ENCODE results near the gene RPL27. TPM values are rescaled to one million over a fixed set of nuclear protein-coding genes. Genes with fewer than 3 reads are reported as not detected.

RPL27 gene
- total RNA-seq, 1 donor from 2014 or later, result 1,032 TPM

- Histone ChIP-seq H3K36me3 (ENCODE audit: insufficient read depth, low read length) (peaks cover 46% of the 10 kb centered on the region), H3K27me3 (ENCODE audit: insufficient read depth, low read length) (no peaks in the 10 kb centered on the region), H3K9me3 (ENCODE audit: insufficient read depth, low read depth, low read length) (no peaks in the 10 kb centered on the region), H3K4me3 (ENCODE audit: insufficient read depth, low read depth, low read length) (no peak overlapping the region), H3K4me2 (ENCODE audit: low read length) (no peak overlapping the region), H4K20me1 (ENCODE audit: insufficient read depth, low read length) (peaks cover 18% of the 10 kb centered on the region), H2AFZ (ENCODE audit: low read depth, low read length) (no peak overlapping the region), H3K9ac (ENCODE audit: low read length) (no peak overlapping the region), H3K4me1 (ENCODE audit: insufficient read depth, low read length) (no peaks in the 10 kb centered on the region), H3K79me2 (ENCODE audit: insufficient read depth, low read length) (no peaks in the 10 kb centered on the region), H3K27ac (ENCODE audit: low read depth, low read length) (no peak overlapping the region)
- Mint-ChIP-seq H3K4me3 (ENCODE audit: unreplicated experiment) (peak overlapping the region; percentile 20), H3K27ac (ENCODE audit: unreplicated experiment) (peak overlapping the region; percentile 66), H3K36me3 (ENCODE audit: low read depth, unreplicated experiment) (peaks cover 38% of the 10 kb centered on the region), H3K27me3 (ENCODE audit: low read depth, unreplicated experiment) (no peaks in the 10 kb centered on the region), H3K9me3 (ENCODE audit: unreplicated experiment) (no peaks in the 10 kb centered on the region), H3K4me1 (ENCODE audit: low read depth, unreplicated experiment) (no peaks in the 10 kb centered on the region)
- DNase-seq (ENCODE audit: low read depth), result no peak
- no peak for TF ChIP-seq EZH2 (IDR thresholded peaks at IDR 0.05; ENCODE audit: insufficient read depth, low read length)
- FAIRE-seq, result no peak
Measured at GRCh38 chr17:42953669-42954068, 44.5 kb upstream of the RPL27 start.

GRCh38 chr17:42964161-42964932, 33.9 kb upstream of the RPL27 start, which contains the start of gene AARSD1:
AARSD1 (minus strand) TSS chr17:42964454; CDS start chr17:42964440, 14 bp downstream.
- H3K27me3 Mint-ChIP-seq (ENCODE audit: low read depth, unreplicated experiment), result no peaks in the 10 kb centered on the region
- H3K4me1 Mint-ChIP-seq (ENCODE audit: low read depth, unreplicated experiment), result peaks cover 4% of the 10 kb centered on the region
- Histone ChIP-seq H3K9ac (ENCODE audit: low read length) (peak within 1 kb of the TSS; percentile 90), H3K4me2 (ENCODE audit: low read length) (peak within 1 kb of the TSS; percentile 90), H3K36me3 (ENCODE audit: insufficient read depth, low read length) (peaks cover 21% of the 10 kb centered on the region), H4K20me1 (ENCODE audit: insufficient read depth, low read length) (no peaks in the 10 kb centered on the region), H3K9me3 (ENCODE audit: insufficient read depth, low read depth, low read length) (no peaks in the 10 kb centered on the region), H3K4me3 (ENCODE audit: insufficient read depth, low read depth, low read length) (peak within 1 kb of the TSS; percentile 85), H3K27ac (ENCODE audit: low read depth, low read length) (peak within 1 kb of the TSS; percentile 90), H3K4me1 (ENCODE audit: insufficient read depth, low read length) (peaks cover 5% of the 10 kb centered on the region), H2AFZ (ENCODE audit: low read depth, low read length) (peak within 1 kb of the TSS; percentile 88), H3K79me2 (ENCODE audit: insufficient read depth, low read length) (peaks cover 25% of the 10 kb centered on the region), H3K27me3 (ENCODE audit: insufficient read depth, low read length) (no peaks in the 10 kb centered on the region)
- peaks cover 6% of the 10 kb centered on the region for H3K36me3 Mint-ChIP-seq (ENCODE audit: low read depth, unreplicated experiment)
- peak within 1 kb of the TSS; percentile 98 for H3K27ac Mint-ChIP-seq (ENCODE audit: unreplicated experiment)
- DNase-seq (ENCODE audit: low read depth), result peak; percentile 95
- peak within 1 kb of the TSS; percentile 96 for H3K4me3 Mint-ChIP-seq (ENCODE audit: unreplicated experiment)
- no peaks in the 10 kb centered on the region for H3K9me3 Mint-ChIP-seq (ENCODE audit: unreplicated experiment)
- TF ChIP-seq CTCF (IDR thresholded peaks at IDR 0.05; ENCODE audit: insufficient read depth, low read depth, low read length), result no peak
- TF ChIP-seq EZH2 (IDR thresholded peaks at IDR 0.05; ENCODE audit: insufficient read depth, low read length), result no peak
- FAIRE-seq, result peak; percentile 86

- no peak overlapping the region for H3K4me3 Mint-ChIP-seq (ENCODE audit: unreplicated experiment)
- Histone ChIP-seq H3K9me3 (ENCODE audit: insufficient read depth, low read depth, low read length) (no peaks in the 10 kb centered on the region), H3K4me3 (ENCODE audit: insufficient read depth, low read depth, low read length) (no peak overlapping the region), H3K27ac (ENCODE audit: low read depth, low read length) (no peak overlapping the region), H2AFZ (ENCODE audit: low read depth, low read length) (no peak overlapping the region), H3K27me3 (ENCODE audit: insufficient read depth, low read length) (no peaks in the 10 kb centered on the region), H3K79me2 (ENCODE audit: insufficient read depth, low read length) (peaks cover 16% of the 10 kb centered on the region), H3K36me3 (ENCODE audit: insufficient read depth, low read length) (no peaks in the 10 kb centered on the region), H3K4me1 (ENCODE audit: insufficient read depth, low read length) (peaks cover 5% of the 10 kb centered on the region), H3K4me2 (ENCODE audit: low read length) (no peak overlapping the region), H4K20me1 (ENCODE audit: insufficient read depth, low read length) (no peaks in the 10 kb centered on the region), H3K9ac (ENCODE audit: low read length) (no peak overlapping the region)
- no peak for DNase-seq (ENCODE audit: low read depth)
- no peaks in the 10 kb centered on the region for H3K27me3 Mint-ChIP-seq (ENCODE audit: low read depth, unreplicated experiment)
- H3K36me3 Mint-ChIP-seq (ENCODE audit: low read depth, unreplicated experiment), result peaks cover 3% of the 10 kb centered on the region
- no peak overlapping the region for H3K27ac Mint-ChIP-seq (ENCODE audit: unreplicated experiment)
- peaks cover 4% of the 10 kb centered on the region for H3K4me1 Mint-ChIP-seq (ENCODE audit: low read depth, unreplicated experiment)
- no peak for TF ChIP-seq EZH2 (IDR thresholded peaks at IDR 0.05; ENCODE audit: insufficient read depth, low read length)
- H3K9me3 Mint-ChIP-seq (ENCODE audit: unreplicated experiment), result no peaks in the 10 kb centered on the region
- FAIRE-seq, result no peak
Measured at GRCh38 chr17:42967925-42968324, 30.3 kb upstream of the RPL27 start.
